GM21381 (cell line): ENCODE results near the gene CCDC91.
"Not testable (repeated sequence)": the region's sequence is repeated elsewhere in the genome, so short reads cannot be mapped to it uniquely, and the experiment has no call there.

Experiments used
- ATAC-seq: cut with Tn5 transposase; IDR thresholded peaks from one replicate; pipeline ENCODE4 v1.9.1; 2021; ENCODE audit warnings: mild to moderate bottlenecking, moderate library complexity; ENCODE audit not compliant: unreplicated experiment

CCDC91 gene

DNA sequence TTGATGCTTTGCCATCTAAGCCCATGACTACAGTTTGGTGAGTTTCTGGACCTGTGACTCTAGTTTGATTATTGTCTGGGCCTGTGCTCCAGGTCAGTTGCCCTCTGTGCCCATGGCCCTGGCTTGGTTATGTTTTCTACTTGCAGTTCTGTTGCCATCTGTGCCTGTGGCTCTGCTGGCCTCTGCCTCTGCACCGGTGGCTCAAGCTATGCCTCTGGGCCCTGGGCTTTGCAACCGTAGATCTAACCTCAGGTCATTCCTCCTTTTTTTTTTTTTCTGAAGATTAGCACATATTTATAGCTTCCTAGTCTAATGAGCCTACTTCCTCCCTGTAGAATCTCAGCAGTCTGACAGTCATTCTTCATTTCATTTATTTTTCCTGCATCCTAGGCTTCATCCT, 161.2 kb downstream of the CCDC91 start:
- no peak for ATAC-seq

DNA sequence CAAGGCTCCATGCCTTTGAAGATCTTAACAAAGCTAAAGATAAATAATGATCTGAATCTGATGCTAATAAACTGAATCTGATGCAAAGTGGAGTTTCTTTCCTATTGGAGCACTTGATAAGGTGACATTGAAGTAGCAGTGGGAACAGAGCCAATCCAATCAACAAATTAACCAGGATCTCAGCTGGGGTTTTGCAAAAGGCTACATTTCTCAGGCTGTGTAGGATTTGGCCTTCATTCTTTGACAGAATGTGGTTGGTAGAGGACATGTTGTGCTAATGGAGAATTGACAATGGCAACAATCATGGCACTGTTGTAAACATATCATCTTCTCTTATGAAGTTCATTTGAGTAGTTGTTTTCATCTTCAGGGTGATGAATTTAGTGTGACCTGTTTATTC, 164.9 kb downstream of the CCDC91 start:
- ATAC-seq: no peak

DNA sequence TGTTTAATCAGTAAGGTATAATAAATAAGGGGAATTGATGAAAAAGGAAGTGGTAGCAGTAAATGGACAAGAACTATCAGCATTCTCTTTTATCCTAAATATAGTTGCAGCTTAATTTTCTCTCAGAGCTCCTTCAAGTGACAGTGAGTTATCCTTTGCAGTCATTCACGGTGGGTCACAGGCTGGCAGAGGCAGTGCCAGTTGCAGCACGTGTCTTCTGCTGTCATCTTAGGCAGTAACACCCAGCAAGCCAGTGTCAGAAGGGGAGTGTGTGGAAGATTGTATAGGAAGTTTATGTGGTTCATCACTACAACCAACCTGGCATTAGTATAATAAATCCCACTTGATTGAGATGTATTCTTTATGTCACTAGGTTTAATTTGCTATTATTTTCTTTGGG, 170.0 kb downstream of the CCDC91 start:
- no peak for ATAC-seq

DNA sequence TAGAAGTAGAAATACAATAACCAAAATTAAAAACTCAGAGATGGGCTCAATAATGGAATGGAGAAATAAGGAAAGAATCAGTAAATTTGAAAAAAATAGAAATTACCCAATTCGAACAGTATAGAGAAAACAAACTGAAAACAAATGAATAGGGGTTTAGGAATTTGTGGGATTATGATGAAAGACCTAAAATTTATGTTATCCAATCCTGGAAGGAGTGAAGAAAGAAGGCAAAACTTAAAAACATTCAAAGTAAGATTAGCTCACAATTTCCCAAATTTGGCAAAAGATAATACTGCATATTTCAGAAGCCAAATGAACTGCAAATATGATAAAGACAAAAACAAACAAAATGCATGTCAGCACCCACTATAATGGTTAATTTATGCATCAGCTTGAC, 177.1 kb downstream of the CCDC91 start:
- no peak for ATAC-seq

DNA sequence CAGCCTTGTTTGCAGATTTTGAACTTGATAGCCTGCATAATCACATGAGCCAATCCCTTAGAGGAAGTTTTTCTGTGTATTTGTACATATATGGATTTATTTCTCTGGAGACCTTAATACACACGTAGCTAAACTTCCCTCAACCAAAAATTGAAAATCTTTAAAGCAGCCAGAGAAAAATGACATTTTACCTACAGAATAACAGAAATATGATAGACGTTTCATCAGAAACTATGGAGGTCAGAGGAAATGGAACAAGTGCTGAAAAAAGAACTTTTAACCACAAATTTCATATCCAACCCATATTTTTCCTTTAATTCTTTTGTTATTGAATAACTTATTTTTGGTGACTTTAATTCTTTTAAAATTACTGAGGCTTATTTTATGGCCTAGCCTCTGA, 177.7 kb downstream of the CCDC91 start:
- no peak for ATAC-seq

DNA sequence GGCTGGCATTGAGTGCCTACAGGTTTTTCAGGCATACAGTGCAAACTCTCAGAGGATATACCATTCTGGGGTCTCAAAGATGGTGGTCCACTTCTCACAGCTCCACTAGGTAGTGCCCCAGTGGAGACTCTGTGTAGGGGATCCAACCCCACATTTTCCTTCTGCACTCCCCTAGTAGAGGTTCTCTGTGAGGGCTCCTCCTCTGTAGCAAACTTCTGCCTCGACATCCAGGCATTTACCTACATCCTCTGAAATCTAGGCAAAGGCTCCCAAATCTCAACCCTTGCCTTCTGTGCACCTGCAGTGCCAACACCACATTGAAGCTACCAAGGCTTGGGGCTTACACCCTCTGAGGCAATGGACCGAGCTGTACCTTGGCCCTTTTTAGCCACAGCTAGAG, 179.2 kb downstream of the CCDC91 start:
- no peak for ATAC-seq

DNA sequence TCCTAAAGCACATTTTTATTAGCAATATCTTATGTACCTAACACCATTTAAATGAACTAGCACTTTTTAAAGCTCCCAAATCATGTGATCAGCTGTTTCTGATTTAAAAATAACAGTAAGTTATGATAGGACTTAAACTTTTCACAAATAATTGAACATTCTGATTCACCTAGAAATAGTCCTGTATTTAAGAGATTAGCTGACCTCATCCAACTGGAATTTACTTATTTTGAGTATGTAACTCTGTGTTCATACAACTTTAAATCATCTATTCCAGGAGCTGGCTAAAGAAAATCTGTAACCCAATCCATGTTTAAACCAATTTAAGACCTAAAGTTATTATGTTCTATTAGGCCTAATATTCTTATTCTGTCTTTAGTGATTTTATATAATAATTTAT, 184.3 kb downstream of the CCDC91 start:
- no peak for ATAC-seq

DNA sequence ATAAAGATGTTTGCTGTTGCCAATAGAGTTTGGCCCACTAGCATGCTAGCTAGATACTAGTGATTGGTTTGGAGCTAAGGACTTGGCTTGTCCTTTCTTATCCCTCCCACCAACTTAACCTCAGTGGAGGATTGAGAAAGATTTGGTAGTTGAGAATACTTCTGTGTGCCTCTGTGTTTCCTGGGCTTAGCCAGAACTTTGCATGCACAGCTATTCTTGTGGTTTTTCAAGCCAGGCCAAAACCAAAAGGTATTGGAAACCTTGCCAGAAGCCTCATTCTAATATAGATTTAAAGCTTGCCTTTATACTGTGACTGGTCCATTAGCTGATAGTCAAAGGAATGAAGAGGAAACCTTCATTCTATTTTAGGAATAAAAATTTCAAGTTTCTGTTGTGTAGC, 188.5 kb downstream of the CCDC91 start:
- ATAC-seq: no peak

DNA sequence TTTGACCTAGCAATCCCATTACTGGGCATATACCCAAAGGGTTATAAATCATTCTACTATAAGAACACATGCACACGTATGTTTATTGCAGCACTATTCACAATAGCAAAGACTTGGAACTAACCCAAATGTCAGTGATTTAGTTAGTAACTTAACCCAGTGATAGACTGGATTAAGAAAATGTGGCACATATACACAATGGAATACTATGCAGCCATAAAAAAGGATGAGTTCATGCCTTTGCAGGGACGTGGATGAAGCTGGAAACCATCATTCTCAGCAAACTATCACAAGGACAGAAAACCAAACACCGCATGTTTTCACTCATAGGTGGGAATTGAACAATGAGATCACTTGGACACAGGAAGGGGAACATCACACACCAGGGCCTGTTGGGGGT, 189.5 kb downstream of the CCDC91 start:
- ATAC-seq: not testable (repeated sequence)

DNA sequence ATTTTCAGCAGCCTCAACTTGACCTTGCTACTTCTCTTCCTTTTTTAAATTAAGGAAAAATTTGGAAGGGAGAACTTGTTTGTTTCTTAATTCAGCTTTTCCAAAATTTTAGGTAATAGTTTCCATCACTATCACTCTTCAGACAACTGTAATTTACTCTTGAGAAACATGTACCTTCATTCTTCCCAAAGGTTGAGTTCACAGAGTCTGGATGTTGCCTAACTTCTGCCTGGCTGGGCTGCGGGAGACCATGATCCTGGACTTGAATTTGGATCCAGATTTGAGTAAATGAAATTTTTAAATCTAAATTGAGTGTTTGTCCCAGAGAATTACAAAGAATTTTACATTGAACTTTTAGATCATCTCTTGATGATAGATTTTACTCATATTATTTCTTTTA, 193.1 kb downstream of the CCDC91 start:
- no peak for ATAC-seq

DNA sequence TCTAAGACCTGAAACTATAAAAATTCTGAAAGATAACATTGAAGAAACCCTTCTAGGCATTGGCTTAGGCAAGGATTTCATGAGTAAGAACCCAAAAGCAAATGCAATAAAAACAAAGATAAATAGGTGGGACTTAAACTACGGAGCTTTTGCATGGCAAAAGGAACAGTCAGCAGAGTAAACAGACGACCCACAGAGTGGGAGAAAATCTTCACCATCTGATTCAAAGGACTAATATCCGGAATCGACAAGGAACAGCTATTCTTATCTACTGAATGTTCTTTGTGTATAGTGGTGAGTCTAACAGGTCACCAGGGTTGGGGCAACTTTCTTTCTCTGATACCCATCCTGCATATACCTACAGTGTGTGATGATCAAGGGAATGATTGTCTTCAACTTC, 198.6 kb downstream of the CCDC91 start:
- ATAC-seq: no peak

DNA sequence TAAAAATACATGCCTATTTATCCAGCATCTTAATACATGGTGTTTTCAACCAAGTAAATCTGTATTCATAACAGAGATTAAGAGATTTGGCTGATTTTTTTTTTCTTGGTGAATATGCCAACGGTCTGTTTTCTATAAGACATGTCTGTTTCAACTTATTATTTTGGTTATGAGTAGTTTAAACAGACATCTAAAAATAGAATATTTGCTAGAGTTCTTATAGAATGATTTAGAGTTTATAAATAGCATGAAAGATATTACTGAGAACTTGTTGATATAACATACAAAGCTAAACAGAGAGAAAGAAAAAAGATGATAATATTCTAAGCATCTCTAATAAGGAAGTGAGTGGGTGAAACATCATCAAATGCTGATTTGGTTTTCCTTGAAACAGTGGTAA, 199.9 kb downstream of the CCDC91 start:
- no peak for ATAC-seq

DNA sequence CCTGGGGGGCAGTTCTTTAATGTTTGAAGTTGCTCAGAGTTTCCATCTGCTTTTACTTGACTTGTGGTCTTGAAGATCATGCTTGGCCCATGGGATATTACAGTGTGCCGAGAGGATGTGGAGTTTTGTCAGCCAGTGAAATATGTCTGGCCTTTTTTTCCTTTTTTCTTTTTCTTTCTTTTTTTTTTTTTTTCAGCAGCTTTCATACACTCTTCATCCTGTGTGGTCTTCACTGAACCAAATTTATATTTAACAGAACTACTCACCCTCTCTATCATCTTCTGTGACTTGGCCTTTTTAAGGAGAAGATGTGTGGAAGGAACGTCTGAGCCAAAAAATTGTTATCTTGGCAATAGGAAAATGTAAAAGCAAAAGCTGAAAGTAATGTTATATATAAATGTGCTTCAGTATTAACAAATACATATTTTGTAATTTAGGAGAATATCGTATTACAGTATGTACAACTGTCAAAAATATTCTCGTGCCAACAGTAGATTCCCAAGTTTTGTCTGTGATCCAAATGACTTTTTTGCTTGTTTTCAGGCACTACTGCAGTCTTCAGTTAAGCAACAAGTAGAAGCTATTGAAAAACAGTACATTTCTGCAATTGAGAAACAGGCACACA, 200.6 kb downstream of the CCDC91 start:
- no peak for ATAC-seq

DNA sequence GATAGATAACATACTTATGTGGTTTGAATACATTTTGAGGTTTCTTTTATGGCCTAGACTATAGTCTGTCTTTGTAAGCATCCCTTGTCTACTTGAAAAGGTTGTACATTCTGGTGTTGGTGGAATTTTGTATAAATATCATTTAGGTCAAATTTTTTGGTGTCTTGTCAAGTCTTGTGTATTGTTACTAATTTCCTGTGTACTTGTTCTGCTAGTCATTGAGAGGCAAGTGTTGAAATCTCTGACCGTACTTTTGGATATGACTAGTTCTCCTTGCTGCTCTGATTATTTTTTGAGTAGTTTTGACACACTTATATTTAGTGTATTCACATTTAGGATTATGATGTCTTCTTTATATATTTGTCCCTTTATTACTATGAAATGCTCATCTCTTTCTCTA, 219.6 kb downstream of the CCDC91 start:
- ATAC-seq: no peak

DNA sequence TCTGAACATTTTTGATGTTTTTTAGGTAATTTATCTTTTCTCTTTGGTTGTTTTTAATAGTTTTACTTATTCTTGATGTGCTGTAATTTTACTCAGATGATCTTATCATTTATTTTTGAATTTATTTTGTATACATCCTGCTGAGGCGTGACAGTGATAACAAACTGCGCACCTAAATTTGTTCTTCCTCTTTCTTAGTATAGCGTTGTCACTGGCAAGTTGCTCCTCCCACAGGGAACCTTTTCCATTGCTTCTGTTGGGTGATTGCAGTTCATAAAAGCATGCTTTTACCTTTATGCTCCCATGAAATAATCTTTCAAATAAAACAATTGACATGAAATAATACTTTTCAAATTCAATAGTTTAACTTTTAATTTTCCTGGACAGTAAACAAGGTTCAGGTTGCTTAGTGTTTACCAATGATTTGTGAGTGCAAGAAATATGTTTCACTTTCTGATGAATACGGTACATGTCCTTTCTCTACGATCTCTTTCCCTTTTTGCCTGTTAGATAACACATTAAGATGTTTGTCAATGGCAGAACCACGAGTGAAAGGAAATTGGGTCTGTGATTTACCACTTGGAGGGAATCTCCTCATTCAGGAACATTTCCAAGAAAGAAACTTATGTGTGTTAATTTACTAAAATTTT, 223.3 kb downstream of the CCDC91 start:
- ATAC-seq: no peak

DNA sequence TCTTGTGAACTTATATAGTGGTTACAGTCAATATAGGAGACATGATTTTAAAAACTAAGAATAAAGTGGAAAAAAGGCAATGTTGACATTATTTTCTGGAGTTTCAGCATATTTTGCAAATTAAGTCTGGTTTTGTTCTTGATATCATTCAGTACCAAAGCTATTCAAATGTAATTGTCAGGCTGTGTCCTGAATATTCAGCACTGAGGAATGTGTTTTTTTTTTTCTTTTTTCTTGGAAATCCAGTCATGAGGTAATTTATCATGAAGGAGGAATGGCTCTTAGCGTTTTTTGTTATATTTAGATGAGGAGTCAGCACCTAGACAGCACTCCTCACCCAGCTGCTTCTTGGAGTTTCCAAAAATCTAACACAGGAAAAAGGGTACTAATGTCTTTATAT, 225.5 kb downstream of the CCDC91 start:
- no peak for ATAC-seq

DNA sequence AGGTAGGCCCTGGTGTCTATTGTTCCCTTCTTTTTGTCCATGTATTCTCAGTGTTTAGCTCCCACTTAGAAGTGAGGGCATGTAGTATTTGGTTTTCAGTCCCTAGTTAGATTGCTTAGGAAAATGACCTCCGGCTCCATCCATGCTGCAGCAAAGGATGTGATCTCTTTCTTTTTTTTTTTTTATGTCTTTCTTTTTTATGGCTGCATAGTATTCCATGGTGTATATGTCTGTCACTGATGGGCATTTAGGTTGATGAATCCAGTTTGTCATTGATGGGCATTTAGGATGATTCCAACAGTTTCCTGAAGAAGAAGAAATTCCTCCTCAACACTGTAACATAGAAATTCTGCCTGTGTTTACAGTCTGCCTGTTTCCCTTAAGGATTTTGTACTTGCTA, 231.1 kb downstream of the CCDC91 start:
- ATAC-seq: no peak

DNA sequence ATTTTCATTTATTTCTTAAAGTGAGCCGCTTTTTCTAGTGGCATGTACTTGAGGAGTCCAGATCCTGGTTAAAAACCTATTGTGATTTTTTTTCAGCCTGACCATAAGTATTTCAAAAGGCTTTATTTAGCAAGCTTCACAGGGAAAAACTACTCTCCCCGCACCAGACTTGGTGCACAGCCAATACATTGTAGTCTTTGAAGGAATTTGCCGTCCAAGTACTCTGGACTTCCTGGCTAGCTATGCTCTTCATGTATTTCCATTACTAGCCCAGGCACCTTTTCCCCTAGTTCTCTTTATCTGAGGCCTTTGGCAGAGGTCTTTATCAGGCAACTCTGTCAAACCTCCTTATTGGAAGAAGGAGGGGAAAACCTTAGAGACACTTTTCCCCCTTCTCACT, 234.7 kb downstream of the CCDC91 start:
- ATAC-seq: no peak

DNA sequence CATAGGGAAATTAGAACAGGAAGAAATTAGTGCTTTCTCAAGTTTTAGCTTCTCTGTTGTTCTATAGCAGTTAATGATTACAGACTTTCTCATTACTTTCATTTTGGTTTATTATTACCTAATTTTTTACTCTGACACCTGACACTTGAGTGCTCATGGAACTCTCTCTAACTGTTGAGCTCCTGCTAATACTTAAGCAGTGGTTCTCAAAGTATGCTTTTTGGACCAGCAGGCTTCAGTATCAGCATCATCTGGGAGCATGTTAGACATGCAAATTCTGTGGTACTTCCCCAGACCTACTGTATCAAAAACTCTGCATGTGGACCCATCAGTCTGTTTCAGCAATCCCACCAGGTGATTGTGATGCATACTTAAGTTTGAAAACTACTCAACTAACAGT, 235.3 kb downstream of the CCDC91 start:
- no peak for ATAC-seq

DNA sequence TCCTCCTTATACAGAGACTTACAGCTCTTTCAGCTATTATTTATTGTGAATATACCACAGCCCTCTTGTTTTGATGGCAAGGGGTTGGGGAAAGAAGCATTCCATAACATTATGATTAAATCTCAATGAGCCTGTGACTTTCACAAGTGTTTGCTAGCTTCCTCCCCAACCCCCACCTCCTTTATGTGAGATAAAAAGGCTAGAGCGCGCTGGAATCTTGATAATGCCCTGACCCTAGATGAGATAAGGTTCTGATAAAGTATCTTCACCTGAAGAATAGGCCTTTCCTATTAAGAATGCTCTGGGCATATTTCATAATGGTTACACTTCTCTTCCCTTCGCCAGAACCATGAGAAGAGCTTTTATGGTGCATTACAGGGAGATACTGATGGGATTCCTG, 236.8 kb downstream of the CCDC91 start:
- ATAC-seq: no peak

DNA sequence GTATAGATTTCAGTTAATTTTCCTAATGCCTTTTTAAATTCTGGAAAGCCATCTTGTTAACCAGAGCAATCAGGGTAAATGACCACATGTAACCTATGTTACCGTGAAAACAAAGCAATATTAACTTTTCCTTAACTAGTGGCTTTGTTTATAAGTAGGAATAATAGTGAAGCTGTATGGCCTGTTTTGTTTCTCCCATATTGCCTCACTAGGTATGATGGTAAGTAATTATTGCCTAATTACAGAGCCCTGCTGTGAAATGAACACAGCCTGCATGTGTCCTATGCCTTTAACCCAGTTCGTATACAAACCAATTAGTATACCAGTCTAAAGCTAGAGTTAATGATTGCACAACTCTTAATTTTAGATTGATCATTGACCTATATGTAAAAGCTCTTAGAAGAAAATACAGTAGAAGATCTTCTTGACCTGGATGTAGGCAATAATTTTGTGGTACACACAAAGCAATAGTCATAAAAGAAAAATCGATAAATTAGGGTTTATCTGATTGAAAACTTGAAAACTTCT, 249.9 kb downstream of the CCDC91 start:
- ATAC-seq: no peak

DNA sequence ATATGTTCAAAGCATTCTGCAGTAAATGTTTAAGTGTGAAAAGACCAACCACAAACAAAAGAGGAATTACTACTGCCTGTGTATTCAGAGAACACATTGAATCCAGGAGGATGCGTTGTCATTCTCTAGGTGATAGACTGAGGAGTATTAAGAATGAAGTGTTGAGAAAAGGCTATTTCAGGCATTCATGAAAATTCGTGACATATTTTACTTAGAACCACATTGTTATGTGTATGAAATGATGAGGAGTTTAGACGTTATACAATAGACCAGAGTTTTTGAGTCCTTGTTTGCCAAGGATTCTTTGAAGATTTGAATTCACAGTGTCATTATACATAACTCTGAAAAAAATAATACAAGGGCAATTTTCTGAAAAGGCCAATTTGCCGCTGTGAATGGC, 251.8 kb downstream of the CCDC91 start:
- ATAC-seq: no peak

DNA sequence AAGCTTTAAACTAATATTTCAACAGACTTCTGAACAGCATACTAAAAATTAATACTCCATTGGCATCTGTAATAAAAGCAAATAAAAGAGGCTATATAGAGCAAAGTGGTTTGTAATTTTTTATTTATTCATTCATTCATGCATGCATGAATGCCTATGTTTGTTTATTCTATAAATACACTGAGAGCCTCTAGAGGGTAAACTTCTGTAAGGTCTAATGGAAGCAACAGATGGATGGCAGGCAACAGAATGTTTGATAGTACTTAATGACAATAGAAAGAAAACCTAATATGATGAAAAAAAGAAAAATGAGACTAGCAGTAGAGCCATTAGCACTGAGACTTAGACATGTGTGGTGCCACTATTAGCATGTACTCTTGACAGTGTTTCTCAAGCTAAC, 253.1 kb downstream of the CCDC91 start:
- no peak for ATAC-seq
